Kidney glomerular epithelial cell (primary cell): ENCODE measurements around the gene NHERF2.
A peak's percentile ranks its signal among the peaks of the same experiment; 100 is the strongest.

Experiments
- DNase-seq: peaks from one replicate; lab custom pipeline; 2025; lab: John Stamatoyannopoulos, UW

The NHERF2 gene

DNA sequence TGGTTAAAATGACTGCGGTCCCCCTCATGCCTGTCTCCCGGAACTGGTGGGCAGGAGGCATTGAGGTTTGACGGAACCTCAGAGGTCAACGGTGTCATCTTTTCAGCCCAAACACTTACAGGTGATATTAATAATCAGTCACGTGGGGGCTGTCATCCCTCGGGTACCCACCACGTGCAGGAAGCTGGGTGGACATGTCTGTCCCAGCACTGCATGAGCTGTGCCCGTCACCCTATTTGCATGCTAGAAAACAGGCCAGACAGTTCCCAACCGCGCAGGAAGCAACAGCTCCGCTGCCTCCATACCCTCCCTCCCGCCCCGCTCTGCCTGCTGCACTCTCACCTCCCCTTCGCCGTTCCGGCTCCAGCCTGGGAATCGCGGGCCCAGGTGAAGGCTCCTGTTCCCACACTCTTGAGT lies 35.6 kb upstream of the NHERF2 start:
- no peak for DNase-seq

- no peak for DNase-seq
Measured at GRCh38 chr16:1991588-1991947, 35.1 kb upstream of the NHERF2 start.

GRCh38 chr16:1991948-1992703 lies 34.6 kb upstream of the NHERF2 start:
- peak; percentile 75 for DNase-seq

GRCh38 chr16:1992704-1993317 lies 33.9 kb upstream of the NHERF2 start:
- DNase-seq, result no peak

- DNase-seq, result peak; percentile 58
Measured at GRCh38 chr16:1993731-1994131, 33.0 kb upstream of the NHERF2 start.

- no peak for DNase-seq
Measured at GRCh38 chr16:1997494-1998359, 29.0 kb upstream of the NHERF2 start.

DNA sequence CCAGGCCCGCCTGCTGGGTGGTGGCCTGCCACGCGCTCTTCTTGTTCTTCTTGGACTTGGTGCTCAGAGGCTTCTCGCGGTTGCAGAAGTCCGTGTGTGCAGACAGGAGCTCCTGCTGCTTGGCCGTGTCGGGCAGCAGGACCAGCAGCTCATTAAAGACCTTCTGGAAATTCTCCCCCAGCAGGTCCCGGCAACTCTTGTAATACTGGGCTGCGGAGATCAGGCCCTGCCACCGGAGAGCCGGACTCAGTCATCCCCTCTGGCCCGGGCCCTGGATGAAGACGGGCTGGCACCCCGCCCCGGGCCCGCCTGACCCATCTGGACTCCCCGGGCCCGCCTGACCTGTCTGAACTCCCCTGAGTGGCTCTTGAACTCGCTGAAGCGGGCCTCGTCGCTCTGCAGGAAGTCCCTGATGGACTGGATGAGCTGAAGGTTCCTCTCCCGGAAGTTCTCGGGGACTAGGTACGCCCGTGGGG lies 28.3 kb upstream of the NHERF2 start:
- no peak for DNase-seq

DNA sequence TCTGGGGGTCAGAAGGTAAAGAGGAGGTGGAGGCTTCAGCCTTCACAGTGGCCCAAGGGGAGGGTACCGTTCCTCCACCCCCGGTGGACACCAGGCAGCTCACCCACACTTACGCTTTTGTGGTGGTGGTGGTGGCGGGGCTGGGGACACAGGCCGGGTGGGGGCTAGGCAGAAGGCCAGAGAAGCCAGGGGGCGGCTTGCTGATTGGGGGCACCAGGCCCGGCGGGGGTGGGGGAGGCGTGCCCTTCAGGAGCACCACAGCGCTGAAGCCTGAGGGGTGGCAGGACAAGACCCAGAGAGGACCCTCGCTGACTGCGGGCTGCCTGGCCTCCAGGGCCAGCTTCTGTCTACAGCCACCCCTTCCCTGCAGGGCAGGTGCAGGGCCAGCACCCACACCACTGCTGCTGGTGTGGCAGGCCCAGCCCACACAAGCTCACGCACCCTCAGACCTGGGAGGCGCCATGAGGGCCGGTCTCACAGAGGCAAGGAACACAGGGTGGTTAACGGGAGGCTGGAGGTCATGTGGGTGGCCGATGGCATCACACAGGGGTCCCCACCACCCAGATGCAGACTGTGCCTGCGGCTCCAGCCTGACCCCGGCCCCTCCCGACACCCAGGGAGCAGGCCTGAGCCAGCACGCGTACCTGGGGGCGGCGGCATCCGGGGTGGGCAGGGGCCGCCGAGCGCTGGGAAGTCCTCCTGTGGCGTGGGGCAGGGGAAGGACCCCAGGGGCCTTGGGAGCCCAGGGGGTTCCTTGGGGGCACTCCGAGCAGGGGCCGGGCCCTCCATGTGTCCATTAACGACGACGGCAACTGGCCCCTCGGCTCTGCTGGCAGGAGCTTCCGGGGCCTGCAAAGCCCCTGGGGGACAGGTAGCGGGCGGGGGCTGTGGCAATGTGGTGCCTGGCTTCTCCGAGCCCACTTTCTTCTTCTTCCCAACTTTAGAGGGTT lies 27.6 kb upstream of the NHERF2 start:
- no peak for DNase-seq

- DNase-seq, result no peak
Measured at GRCh38 chr16:1999866-2000514, 26.7 kb upstream of the NHERF2 start.

GRCh38 chr16:2001035-2001434 lies 25.7 kb upstream of the NHERF2 start:
- no peak for DNase-seq

DNA sequence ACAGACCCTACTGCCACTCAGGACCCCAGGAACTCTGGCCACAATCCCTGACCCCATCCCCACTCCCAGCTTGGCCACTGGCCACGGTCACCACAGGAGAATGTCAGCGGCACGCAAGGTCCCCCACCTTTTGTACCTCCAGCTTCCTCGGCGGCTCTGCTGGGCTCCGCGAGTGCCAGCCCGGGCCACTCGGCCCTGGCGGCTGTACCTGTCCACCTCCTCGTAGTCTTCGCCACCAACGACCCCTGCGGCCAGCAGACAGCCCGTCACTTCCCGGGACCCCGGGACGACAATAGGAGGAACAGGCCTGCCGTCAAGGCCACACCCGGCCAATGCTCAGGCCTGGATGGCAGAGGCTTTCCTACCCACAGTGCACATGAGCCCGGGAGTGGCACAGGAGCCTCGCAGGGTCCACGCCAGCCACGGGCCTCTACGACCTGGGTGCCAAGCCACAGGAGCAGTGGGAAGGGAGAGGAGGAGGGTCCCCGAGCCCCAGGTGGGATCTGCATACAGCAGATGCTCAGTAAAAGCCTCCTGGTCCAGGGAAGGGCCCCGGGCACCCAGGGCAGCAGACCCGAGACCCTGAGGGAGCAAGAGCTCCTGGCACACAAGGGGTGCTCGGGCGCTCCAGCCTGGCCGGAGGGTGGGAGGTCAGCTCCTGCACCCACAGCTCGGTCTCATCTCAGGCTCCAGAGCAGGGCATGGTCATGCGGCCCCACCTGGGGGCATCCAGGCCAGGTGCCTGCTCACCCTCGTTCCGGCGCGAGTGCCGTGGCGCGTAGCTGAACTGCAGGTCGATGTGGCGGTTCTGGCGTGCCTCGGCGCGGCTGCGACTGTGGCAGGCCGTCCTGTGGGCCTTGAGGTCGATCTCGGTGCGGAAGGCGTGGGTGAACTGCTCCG lies 25.0 kb upstream of the NHERF2 start:
- no peak for DNase-seq

GRCh38 chr16:2002406-2003230 lies 24.1 kb upstream of the NHERF2 start:
- DNase-seq, result no peak

DNA sequence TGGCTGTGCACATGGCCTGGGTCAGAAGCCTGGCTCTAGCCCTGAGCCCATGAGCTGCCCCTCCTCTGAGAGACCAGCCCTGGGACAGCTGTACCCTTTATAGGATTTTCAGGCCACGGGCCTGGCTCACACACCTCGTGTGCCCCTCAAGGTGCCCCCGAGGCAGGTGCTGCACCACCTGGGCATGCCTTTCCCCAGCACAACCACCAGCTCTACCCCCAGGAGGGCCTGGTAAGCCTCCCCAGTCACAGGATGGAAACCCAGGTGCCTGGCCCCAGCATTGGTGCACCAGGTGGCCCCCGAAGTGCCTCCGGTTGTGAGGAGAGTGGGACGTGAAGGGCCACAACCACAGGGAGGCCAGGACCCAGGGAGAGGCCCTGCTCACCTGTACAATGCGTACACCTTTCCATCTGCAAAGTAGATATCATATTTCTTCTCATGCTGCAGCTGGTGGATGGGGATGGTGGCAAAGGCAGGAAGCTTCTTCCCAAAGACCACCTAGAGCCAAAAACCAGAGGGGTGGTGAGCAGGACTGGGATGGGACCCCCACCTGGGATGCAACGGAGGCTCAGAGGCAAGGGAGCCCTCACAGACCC lies 23.4 kb upstream of the NHERF2 start:
- DNase-seq, result no peak

- peak; percentile 49 for DNase-seq
Measured at GRCh38 chr16:2003827-2004641, 22.7 kb upstream of the NHERF2 start.

DNA sequence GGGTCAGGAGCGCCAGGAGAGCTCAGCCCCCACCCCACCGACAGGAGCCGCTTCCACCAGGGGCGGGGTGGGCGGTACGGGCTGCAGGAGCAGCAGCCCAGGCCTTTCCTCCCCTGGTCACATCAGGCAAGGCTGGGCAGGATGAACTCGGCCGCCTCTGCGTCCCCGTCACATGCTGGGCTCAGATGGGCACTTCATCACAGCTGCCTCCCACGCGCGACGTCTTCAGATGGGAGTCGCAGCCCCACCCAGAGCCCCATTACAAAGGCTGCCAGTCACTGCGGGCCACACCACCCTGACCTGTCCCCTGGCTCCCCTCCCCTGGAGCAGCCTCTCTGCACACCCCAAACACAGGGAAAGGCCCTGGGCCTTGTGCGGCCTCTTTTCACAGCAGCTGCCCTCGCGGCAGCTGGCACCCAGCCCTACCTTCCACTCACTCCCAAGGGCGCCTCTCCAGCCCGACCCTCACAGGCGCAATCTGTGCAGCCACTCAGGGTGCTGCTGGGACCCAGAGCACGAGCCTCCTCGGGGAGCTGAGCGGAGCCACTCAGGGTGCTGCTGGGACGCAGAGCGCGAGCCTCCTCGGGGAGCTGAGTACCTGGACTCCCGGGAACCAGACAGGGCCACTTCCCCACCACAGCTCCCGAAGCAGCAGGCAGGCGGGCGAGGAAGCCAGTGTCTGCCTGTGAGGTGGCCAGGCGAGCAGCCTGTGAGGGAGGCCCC lies 21.7 kb upstream of the NHERF2 start:
- no peak for DNase-seq

GRCh38 chr16:2005646-2006045 lies 21.1 kb upstream of the NHERF2 start:
- DNase-seq, result no peak

DNA sequence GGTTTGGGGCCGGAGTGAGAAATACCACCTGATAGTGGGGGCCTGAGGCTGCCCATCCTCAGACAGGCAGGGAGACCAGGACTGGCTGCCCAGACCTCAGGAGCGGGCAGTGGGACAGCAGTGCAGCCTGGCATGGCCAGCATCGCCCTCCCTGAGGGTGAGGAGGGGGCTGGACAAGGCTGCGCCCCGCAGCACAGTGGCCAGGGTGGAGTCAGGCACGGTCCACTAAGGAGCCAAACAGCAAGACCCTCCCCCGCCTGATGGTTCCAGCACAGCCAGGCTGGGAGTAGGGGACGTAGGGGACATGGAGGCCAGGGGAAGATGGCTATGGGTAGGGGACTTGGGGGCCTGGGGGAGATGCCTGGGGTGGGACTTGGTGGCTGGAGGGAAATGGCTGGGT lies 20.4 kb upstream of the NHERF2 start:
- DNase-seq, result no peak
